Stimulated activated CD4-positive, alpha-beta T cell treated with anti-CD3 and anti-CD28 coated beads, Interleukin-4, amount 100 ng/mL, for 4 hours (primary cell): ENCODE measurements around the gene BCAT1.
"Not testable (repeated sequence)": the region's sequence is repeated elsewhere in the genome, so short reads cannot be mapped to it uniquely, and the experiment has no call there.

Experiments used
- DNase-seq, 2 experiments: peaks; one replicate each; pipeline ENCODE4 v3.0.0-alpha.2; 2020

Gene BCAT1

DNA sequence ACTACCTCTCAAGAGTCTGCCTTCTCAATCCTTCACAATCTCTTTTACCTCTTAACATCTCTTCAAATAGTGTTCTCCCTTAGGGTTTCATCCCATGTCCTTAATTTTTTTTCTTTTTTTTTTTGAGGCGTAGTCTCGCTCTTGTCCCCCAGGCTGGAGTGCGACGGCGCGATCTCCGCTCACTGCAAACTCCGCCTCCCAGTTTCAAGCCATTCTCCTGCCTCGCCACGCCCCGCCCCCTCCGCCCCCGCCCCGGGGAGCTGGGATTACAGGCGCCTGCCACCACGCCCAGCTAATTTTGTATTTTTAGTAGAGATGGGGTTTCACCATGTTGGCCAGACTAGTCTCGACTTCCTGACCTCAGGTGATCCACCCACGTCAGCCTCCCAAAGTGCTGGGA, 7.0 kb upstream of the BCAT1 start:
- no peak for DNase-seq

DNA sequence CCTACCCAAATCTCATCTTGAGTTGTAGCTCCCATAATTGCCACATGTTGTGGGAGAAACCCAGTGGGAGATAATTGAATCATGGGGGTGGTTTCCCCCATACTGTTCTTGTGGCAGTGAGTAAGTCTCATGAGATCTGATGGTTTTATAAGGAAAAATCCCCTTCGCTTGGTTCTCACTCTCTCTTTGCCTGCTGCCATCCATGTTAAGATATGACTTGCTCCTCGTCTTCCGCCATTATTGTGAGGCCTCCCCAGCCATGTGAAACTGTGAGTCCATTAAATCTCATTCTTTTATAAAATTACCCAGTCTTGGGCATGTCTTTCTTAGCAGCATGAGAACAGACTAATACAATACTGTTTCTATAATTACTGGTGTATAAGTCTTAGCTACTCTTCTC, 6.5 kb upstream of the BCAT1 start:
- no peak for DNase-seq

DNA sequence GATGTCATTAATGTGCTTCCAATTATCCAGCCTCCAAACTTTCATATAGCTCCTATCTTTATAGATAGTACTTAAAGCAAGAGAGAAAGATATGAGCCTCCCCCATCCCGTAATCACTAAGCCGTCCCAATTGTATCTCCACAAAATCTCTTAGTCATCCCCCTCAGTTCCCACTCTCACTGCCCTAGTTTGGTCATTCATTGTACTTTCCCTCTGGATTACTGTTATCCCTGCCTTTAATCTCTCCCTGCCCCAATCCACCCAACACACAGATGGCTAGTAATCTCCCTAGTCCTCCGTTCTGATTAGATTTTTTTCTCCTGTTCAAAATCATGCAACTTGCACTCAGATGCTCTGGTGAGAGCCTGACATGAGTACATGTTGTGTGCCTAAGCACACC, 5.4 kb upstream of the BCAT1 start:
- no peak for DNase-seq

DNA sequence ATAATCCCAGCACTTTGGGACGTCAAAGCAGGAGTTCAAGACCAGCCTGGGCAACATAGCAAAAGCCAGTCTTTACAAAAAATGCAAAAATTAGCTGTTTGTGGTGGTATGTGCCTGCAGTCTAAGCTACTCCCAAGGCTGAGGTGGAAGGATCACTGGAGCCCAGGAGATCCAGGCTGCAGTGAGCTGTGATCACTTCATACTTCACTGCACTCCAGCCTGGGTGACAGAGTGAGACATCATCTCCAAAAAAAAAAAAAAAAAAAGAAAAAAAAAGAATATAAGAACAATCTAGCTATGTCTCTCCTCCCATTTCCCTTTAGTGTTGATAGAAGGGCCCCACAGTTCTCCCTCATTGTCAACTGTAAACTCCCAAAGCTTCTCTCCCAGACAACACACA, 3.5 kb upstream of the BCAT1 start:
- DNase-seq, result no peak

DNA sequence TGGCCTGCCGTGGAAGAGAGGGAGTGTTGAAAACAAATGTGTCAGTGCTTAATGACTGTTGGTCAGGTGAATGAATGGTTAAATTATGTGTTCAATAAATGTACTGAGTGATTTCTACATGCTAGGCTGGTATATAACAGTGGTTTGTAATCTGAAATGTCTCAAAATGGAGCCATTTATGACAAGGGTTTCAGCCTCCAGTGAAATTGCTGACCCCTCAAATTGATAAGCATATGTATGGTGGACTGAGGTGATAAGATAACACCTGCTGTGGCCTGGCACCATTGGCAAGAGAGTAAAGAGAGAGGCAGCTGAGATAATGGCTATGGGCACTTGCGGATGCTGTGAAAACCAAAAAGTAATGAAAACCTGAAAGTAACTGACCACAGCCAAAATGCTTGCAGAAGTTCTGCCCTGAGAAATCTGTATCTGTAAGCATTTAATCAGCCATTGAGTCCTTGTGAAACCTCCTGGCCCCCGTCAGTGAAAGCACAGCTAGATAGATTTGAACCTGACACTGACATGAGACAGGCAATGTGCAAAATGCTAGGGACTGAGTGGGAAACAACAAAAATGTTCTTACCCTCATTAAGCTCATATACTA, 1.4 kb upstream of the BCAT1 start:
- no peak for DNase-seq

DNA sequence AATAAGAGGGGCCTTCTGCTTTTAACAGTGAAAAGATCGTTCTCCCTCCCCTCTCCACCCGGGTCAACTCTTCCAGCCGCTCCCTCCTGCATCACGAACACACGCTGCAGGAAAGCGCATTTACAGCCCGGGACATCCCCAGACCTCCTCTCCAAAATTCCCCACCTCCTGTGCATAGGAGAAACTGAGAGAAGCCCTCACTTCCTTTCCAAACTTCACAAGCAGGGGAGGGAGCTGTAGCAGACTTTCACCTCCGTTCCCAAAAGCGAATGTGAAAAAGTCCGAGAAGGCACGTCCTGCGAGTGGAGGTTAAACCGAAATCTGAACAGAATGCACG, 513 bp downstream of the BCAT1 start:
- peak; percentile 3 to 28 for DNase-seq

DNA sequence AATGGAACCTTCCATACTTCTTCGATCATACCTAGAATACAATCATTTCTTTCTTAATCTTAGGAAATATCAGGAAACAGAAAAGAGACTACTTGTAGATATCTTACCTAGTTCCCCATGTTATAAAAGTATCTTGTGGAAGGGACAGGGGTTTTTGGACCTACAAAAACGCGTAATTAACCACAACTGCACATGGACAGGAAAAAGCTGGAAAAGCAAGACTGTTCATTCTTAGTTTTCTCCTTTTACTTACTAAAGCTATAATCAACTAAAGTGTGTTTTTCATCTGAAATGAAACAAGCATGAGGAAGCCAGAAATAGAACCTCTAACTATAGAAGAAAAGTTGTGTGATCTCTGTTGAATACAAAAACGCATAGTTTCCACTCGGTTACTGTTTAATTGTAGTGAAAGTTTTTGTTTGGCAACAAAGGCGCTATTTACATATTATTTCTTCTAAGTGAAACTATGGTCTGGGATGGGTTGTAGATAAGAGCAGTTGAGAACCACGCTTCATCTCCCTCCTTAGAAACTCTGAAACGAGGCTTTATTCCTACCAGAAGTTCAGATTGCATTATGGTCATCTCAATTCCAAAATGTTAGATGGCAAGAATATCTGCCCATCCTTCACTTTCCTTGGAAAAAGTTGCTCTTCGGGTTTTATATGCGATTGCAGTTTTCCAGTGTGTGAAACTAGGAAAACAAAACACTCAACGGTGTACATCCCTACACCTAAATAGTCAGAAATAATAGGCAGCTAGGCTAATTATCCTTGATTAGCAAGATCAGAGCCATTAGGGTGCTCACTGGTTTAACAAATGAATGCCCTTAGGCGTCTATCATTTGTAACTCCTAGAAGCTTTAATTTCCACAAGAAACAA, 1.1 kb downstream of the BCAT1 start:
- no peak for DNase-seq

DNA sequence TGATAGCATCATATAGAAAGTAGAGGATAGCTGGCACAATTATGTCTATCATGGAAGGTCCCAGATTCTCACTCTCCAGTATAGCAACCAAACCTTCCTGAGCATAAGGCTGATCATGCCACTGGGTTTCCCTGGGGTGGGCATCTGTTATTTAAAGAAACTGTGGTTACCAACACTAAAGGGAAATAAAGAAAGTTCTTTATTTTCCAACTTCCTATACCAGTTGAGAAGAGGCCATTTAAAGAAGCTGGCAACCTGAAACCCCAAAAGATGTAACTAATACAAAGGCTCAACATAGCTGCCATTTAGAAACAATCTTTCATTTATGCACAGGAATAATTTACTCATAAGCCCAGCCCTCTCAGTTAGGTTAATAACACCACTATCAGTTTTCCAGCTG, 3.1 kb downstream of the BCAT1 start:
- DNase-seq, result no peak

DNA sequence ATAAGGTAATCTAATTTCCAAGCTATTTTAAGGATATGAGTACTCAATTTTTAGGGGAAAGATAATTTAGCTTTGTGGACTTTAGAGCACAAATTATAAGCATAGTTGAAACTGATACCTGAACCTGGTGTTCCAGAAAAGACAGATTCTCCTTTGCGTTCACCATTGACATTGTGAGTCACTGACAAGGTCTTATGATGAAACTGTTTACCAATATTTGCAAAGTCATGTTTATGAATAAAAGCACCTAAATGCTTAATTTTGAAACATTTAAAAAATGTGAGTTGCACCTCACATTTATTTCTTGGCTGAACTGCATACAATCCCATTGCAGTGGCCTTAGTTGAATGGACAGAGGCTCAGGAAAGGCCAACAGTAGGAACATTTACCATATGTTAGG, 3.9 kb downstream of the BCAT1 start:
- no peak for DNase-seq

DNA sequence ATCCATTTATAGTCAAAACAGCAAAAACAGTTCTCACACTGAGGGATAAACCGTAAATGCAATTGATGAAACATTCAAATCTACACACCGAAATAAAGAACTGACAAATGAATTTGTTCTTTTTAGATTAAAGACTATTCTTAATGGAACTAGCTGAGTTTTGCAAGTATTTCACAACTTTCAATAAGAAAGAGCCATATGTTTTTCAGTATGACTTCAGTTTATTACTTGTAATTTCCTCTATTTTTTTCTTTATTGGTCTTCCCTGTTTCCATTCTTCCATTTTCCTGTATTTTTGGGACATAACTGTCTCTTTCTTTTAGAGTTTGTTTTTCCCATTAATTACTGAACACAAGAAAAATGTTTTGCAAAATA, 4.3 kb downstream of the BCAT1 start:
- no peak for DNase-seq

DNA sequence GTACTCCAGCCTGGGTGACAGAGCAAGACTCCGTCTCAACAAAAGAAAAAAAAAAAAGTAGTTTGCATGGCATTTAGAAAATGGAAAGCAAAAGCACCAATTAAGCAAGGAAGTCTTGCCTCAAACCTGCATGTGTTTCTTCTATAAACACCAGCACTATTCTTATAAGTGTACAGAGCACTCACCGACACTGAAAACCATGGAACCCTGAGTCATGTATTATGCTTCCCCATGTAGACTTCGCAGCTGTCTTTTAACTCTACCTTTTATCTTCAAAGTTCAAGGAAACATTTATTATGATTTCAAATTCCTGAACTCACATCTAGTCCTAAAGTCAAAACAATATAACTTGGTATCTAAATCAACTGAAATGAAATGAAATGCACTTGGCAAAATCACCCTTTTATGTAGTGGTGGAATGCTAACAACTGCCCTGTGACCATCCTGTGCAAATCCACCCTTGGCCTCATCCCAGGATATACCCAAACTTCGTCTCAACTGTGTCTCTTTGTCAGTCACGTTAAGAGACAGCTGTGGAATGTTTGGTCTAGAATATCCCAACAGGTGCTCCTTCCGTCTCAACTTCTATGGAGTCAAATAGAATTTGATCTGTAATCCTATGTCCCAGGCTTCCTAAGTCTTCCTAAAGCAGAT, 4.8 kb downstream of the BCAT1 start:
- no peak for DNase-seq

DNA sequence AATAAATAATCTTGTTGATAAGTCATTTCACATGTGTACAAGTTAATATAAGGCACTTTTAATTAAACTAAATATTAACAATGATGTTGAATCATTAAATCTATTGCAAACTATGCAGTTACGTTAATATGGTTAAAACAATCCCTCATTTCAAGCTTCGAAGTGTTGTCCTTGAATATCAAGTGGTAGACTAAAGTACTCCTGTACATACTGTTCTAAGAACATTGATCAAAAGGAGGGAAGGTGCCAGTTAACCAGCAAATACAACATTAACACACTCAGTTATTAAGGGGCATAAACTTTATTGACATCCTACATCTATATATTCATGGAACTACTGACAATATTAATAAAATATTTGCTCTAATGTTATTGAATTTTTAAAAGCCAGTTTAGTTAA, 8.7 kb downstream of the BCAT1 start:
- no peak for DNase-seq

DNA sequence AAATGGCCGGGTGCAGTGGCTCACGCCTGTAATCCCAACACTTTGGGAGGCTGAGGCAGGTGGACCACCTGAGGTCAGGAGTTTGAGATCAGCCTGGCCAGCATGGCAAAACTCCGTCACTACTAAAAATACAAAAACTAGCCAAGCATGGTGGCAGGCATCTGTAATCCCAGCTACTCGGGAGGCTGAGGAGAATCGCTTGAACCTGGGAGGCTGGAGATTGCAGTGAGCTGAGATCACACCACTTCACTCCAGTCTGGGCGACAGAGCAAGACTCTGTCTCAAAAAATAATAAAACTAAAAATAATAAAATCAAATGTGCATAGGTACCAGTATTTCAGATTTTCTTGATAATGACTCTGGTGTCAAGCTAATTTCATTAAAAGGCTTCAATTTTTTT, 9.3 kb downstream of the BCAT1 start:
- DNase-seq, result not testable (repeated sequence)

DNA sequence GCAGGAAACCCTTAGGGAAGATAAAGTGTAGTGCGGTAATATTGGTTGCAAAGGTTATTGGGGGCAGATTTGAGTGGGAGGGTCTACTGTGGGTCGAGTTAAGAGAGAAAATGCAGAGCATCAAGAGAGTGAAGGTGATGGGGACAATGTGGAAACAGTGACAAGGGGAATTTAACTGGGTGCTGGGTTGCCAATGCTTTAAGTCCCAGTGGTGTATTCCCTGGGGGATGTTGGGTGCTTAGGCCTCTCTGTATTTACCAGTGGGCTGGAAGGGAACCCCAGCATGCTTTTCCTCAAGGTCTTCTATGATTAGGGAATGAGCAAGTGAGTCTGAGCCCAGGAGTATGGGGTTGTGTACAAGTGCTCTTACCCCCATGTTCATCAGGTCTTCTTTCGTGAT, 10.6 kb downstream of the BCAT1 start:
- no peak for DNase-seq

DNA sequence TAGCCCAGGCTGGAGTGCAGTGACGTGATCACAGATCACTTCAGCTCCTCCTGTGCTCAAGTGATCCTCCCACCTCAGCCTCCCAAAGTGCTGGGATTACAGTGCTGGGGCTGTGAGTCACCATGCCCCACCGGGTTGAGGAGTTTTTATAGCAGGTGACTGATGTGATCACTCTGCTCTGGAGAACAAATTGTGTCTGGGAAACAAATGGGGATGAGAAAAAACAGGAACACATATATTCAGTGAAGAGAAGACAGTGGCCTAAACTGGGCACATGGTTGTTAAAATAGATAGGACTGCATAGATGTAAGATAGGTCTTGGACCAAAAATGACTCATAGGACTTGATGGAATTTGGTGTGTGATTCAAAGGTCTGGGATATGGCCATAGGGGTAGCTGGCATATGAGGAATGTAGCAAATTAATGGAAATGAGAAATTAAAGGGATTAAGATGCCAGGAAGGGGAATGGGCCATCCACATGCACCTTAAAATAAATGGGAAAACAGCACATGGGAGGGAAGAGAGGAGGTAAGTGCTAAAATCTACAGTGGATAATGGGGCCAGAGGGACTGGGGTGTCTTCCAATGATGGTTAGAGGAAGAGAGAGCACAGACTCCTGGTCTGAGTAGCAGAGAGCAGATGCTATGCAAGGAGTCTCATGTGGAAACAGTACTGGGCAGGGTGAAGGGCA, 11.2 kb downstream of the BCAT1 start:
- DNase-seq, result no peak

DNA sequence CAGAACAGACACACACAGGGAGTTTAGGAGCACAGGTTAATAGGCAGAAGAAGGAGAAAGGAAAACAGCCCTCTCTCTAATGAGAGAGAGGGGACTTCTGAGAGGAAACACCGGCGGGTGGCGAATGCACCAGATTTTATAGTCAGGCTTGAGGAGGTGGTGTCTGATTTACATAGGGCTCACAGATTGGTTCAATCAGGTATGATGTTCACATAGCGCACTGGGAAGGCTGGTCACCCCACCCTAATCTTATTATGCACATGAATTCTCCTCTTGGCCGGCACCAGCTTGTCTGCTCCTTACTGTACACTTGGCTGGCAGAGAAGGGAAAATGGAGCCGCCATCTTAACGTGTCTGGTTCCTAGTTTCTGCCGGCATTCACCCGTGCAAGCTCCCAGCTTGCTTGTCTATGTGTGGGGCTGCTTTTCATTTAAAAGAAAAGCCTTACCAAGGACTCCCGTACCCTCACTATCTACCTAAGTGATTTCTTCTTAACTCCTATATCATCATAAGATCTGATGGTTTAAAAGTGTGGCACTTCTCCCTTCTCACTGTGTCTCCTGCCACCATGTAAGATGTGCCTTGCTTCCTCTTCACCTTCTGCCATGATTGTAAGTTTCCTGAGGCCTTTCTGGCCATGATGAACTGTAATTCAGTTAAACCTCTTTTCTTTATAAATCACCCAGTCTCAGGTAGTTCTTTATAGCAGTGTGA, 15.1 kb downstream of the BCAT1 start:
- no peak for DNase-seq

DNA sequence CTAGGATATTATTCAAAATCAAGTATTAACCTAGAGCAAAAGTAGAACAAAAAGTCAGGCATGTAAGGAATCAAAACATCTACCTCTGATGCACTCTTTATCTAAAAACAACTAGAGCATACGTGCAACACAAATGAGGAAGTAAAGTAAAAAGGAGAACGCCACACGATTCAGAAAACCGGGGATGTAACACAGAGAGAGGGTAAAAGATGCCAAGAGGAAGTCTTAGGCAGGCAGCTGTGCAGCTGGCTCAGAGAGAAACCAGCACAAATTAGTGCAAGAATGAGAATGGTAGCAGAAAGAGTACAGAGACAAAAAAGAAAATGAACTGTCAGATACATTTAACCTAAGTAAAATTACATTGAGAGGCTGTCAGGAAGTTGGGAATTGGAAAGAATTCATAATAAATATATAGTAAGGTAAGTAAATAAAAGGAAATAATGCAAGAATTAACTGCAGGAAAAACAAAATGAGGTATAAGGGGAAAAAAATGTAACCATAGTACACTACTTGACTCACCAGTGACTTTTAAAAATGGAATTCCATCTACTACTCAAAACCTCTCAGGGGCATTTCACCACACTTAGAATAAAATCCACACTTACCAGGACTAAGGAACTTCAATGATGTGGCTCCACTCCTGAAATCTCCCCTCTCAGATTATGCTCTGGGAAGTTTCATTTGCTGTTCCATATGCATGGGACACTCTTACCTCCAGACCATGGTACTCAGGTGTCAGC, 17.1 kb downstream of the BCAT1 start:
- DNase-seq, result no peak

DNA sequence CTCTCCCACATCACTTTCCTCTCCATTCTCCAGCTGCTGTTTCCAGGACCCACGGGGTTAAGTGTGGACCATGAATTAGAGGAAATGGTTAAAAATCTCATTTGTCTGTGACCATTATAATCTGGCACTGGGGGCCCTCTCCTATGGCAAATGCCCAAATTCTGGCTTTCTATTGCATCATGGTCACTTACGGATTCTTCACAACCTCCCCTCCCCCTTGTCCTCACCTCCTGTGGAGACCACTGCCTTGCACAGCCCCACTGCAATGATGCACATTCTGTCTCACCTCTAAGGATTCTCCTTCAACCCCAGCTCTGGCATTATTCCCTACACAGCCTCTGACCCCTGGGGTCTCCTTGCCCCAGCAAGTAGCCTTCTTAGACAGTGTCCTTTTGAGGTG, 18.9 kb downstream of the BCAT1 start:
- DNase-seq, result no peak

DNA sequence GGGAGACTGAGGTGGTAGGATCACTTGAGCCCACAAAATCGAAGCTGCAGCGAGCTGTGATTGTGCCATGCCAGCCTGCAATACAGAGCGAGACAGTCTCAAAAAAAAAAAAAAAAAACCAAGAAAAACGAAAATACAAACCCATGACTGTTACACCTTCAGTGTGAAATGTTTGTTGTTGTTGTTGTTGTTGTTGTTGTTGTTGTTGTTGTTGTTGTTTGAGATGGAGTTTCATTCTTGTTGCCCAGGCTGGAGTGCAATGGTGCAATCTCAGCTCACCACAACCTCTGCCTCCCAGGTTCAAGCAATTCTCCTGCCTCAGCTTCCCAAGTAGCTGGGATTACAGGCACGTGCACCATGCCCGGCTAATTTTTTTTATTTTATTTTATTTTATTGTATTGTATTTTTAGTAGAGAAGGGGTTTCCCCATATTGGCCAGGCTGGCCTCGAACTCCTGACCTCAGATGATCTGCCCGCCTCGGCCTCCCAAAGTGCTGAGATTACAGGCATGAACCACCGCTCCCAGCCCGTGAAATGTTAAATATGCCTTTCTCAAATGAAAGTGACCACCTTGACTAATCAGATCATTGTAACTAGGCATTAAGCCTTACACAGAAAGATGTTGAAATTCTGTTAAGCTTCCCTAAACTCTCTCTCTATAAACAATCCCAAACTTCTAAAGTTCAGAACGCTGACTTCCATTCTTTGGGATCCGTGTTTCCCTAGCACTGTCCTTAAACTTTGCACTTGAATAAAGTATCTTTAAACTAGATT, 20.2 kb downstream of the BCAT1 start:
- DNase-seq, result not testable (repeated sequence)

DNA sequence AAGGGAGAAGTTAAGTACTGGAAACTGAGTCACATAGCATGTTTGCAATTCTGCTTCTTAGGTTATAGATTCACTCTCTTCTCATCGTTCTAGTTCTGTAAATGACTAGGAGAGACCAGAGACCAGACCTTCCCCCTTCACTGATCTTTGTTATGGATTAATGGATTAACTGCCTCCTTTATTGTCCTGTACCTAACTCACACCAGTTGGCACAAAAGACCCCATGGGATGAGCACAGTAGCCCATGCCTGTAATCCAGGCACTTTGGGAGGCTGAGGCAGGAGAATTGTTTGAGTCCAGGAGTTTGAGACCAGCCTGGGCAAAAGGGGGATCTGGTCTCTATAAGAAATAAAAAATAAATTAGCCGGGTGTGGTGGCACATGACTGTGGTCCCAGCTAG, 20.8 kb downstream of the BCAT1 start:
- no peak for DNase-seq

DNA sequence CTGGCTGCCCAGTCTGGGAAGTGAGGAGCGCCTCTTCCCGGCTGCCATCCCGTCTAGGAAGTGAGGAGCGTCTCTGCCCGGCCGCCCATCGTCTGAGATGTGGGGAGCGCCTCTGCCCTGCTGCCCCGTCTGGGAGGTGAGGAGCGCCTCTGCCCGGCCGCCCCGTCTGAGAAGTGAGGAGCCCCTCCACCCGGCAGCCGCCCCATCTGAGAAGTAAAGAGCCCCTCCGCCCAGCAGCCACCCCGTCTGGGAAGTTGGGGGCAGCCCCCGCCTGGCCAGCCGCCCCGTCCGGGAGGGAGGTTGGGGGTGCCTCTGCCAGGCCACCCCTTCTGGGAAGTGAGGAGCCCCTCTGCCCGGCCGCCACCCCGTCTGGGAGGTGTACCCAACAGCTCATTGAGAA, 22.8 kb downstream of the BCAT1 start:
- DNase-seq, result not testable (repeated sequence)

DNA sequence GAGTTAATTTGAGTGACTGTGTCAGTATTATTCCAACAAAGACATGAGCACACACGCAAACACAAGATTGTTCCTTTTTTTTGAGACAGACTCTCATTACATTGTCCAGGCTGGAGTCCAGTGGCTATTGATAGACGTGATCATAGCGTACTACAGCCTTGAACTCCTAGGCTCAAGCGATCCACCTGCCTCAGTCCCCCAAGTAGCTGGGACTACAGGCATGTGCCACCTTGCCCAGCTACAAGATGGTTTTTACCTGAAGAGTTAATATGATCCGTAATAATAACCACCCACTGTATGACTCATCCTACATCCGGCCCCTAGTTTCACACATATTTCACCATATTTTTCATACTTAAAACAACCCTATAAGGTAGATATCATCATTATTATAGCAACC, 26.8 kb downstream of the BCAT1 start:
- no peak for DNase-seq
